HCT116 (cell line): ENCODE measurements around the gene SRSF2. TPM values are rescaled to one million over a fixed set of nuclear protein-coding genes. Genes with fewer than 3 reads are reported as not detected.
A peak's percentile ranks its signal among the peaks of the same experiment; 100 is the strongest.

Experiments used
- ATAC-seq: fragments of 200-7000 bp; cut with Tn5 transposase; 2 replicates; pipeline ENCODE4 v1.9.1; 2020; ENCODE audit warnings: mild to moderate bottlenecking, moderate library complexity
- BruUV-seq: library from RNA; stranded (reverse); fragments of 400-500 nt; replicated peaks from 2 replicates; lab custom pipeline; 2021; lab: Mats Ljungman, UMichigan
- CTCF ChIA-PET: fragments of 300-600 bp; sonication (Branson Sonifier 250); formaldehyde crosslinking; loops from one replicate; lab custom pipeline; 2021; ENCODE audit warnings: antibody characterized with exemption; lab: Charles Lee
- POLR2A ChIA-PET: fragments of 300-600, 350-600 bp; sonication (Branson Sonifier 250); formaldehyde crosslinking; loops from one replicate; lab custom pipeline; 2021; ENCODE audit warnings: antibody characterized with exemption; lab: Charles Lee
- RAD21 ChIA-PET, 2 experiments: fragments of 300-600 bp; sonication (Branson Sonifier 250); formaldehyde crosslinking; loops; one replicate each; lab custom pipeline; 2023; ENCODE audit warnings: low total read pairs in 2 of 2; ENCODE audit not compliant: uncharacterized antibody in 2 of 2, unreplicated experiment in 2 of 2, low non-redundant PET in 1 of 2; lab: Charles Lee
- DNase-seq: peaks from one replicate; pipeline ENCODE4 v3.0.0-alpha.2; 2010; ENCODE audit warnings: low read depth, low spot score
- H2AFZ ChIP-seq: fragments of 200-600 bp; shearing (Covaris generic), sonication (generic); 2 replicates; pipeline ENCODE4 v1.6.1; 2017; ENCODE audit warnings: low read depth, mixed run types, mixed read lengths, antibody characterized with exemption, low read length; ENCODE audit not compliant: poor library complexity, severe bottlenecking
- H3K27ac ChIP-seq: 2 replicates; pipeline ENCODE4 v1.5.1; 2012; ENCODE audit warnings: low read depth, low read length
- H3K27me3 ChIP-seq: fragments of 200-600 bp; sonication (generic); 2 replicates; pipeline ENCODE4 v1.6.1; 2016; ENCODE audit warnings: mixed run types, low read length, mixed read lengths; ENCODE audit not compliant: insufficient read depth
- H3K36me3 ChIP-seq, 2 experiments: fragments of 200-500 bp in 1 of 2; fragments of 200-600 bp in 1 of 2; sonication (Bioruptor generic) in 1 of 2; sonication (generic) in 1 of 2; 2 replicates each; pipeline versions ENCODE4 v1.5.1 to v1.6.1; 2014 to 2016; ENCODE audit warnings: low read length in 2 of 2, inconsistent platforms in 1 of 2, mixed read lengths in 1 of 2, mixed run types in 1 of 2; ENCODE audit not compliant: insufficient read depth in 2 of 2, control insufficient read depth in 1 of 2
- H3K4me1 ChIP-seq, 2 experiments: fragments of 200-600 bp in 1 of 2; sonication (generic) in 1 of 2; 2 replicates each; pipeline versions ENCODE4 v1.5.1 to v1.6.1; 2012 to 2017; ENCODE audit warnings: low read length in 2 of 2, inconsistent platforms in 1 of 2, mild to moderate bottlenecking in 1 of 2, mixed read lengths in 1 of 2, mixed run types in 1 of 2, moderate library complexity in 1 of 2; ENCODE audit not compliant: insufficient read depth in 2 of 2, control insufficient read depth in 1 of 2
- H3K4me2 ChIP-seq: fragments of 200-600 bp; sonication (generic); 2 replicates; pipeline ENCODE4 v1.6.1; 2017; ENCODE audit warnings: mixed run types, low read length, mixed read lengths
- H3K4me3 ChIP-seq, 2 experiments: fragments of 200-600 bp in 1 of 2; sonication (generic) in 1 of 2; replicated peaks in 1 of 2; 2 replicates each; pipeline ENCODE4 v1.5.1; 2011 to 2016; ENCODE audit warnings: low read length in 2 of 2, control low read depth in 1 of 2, low read depth in 1 of 2, mild to moderate bottlenecking in 1 of 2, mixed read lengths in 1 of 2, mixed run types in 1 of 2
- H3K79me2 ChIP-seq: fragments of 200-600 bp; sonication (generic); 2 replicates; pipeline ENCODE4 v1.6.1; 2017; ENCODE audit warnings: mild to moderate bottlenecking, mixed run types, low read length, moderate library complexity, mixed read lengths; ENCODE audit not compliant: insufficient read depth
- H3K9ac ChIP-seq: fragments of 200-600 bp; sonication (generic); 2 replicates; pipeline ENCODE4 v1.6.1; 2016; ENCODE audit warnings: low read length, mixed read lengths
- H3K9me2 ChIP-seq: fragments of 200-600 bp; sonication (generic), shearing (Covaris generic); 2 replicates; pipeline ENCODE4 v1.6.1; 2017; ENCODE audit warnings: mixed run types, mild to moderate bottlenecking, moderate library complexity; ENCODE audit not compliant: insufficient read depth
- H3K9me3 ChIP-seq, 2 experiments: fragments of 200-500 bp in 1 of 2; fragments of 200-600 bp in 1 of 2; sonication (Bioruptor generic) in 1 of 2; sonication (generic) in 1 of 2; 2 replicates each; pipeline ENCODE4 v1.6.1; 2014 to 2017; ENCODE audit warnings: low read length in 2 of 2, mixed read lengths in 2 of 2, inconsistent platforms in 1 of 2, low read depth in 1 of 2, mild to moderate bottlenecking in 1 of 2, mixed run types in 1 of 2, moderate library complexity in 1 of 2; ENCODE audit not compliant: control insufficient read depth in 1 of 2, insufficient read depth in 1 of 2
- H4K20me1 ChIP-seq: fragments of 200-600 bp; sonication (generic), shearing (Covaris generic); 2 replicates; pipeline ENCODE4 v1.6.1; 2017; ENCODE audit warnings: mixed run types, mild to moderate bottlenecking, moderate library complexity; ENCODE audit not compliant: insufficient read depth
- EGR1 ChIP-seq: IDR thresholded peaks from 2 replicates; pipeline ENCODE4 v1.6.1; 2012; ENCODE audit warnings: low read depth
- EZH2 ChIP-seq: fragments of 200-600 bp; sonication (generic); IDR thresholded peaks from 2 replicates; pipeline ENCODE4 v1.6.1; 2017; ENCODE audit warnings: antibody characterized with exemption, mixed run types
- JUND ChIP-seq: IDR thresholded peaks from 2 replicates; pipeline ENCODE4 v1.6.1; 2012
- RAD21 ChIP-seq: IDR thresholded peaks from 2 replicates; pipeline ENCODE4 v1.6.1; 2012; ENCODE audit warnings: low read depth, mild to moderate bottlenecking
- TCF7L2 ChIP-seq: IDR thresholded peaks from 2 replicates; pipeline ENCODE4 v1.7.0; 2011; ENCODE audit warnings: borderline replicate concordance, inconsistent platforms; ENCODE audit not compliant: insufficient read depth, insufficient read length; ENCODE audit errors: extremely low read depth
- intact Hi-C: fragments of 100-400 bp; cut with micrococcal nuclease; formaldehyde crosslinking; loops from 2 replicates; pipeline ENCODE4 v1.10.0; 2022
- total RNA-seq: library from RNA; stranded (reverse); gene quantifications from one replicate; pipeline ENCODE4 v1.2.1, GENCODE V29; 2021; ENCODE audit not compliant: unreplicated experiment
- TF ChIP-seq, protein P1 (sequence below), 3 experiments: fragments of 200-600 bp in 1 of 3; sonication (generic) in 1 of 3; IDR thresholded peaks in 2 of 3; conservative IDR thresholded peaks in 1 of 3; 2 replicates each; pipeline ENCODE4 v1.5.1; 2012 to 2017; ENCODE audit warnings: low read depth in 2 of 3, low read length in 2 of 3, antibody characterized with exemption in 1 of 3, borderline replicate concordance in 1 of 3, control low read depth in 1 of 3, mild to moderate bottlenecking in 1 of 3, mixed read lengths in 1 of 3, mixed run types in 1 of 3, moderate library complexity in 1 of 3; ENCODE audit not compliant: insufficient read depth in 1 of 3
- TF ChIP-seq, protein P2 (sequence below): IDR thresholded peaks from 2 replicates; pipeline ENCODE4 v1.6.1; 2012; ENCODE audit warnings: low read depth
- TF ChIP-seq, protein P3 (sequence below): IDR thresholded peaks from 2 replicates; pipeline ENCODE4 v1.6.1; 2012
- TF ChIP-seq, protein P4 (sequence below): IDR thresholded peaks from 2 replicates; pipeline ENCODE4 v1.6.1; 2012

Gene SRSF2
- total RNA-seq, 1 experiment from 2014 or later = 422 TPM

DNA sequence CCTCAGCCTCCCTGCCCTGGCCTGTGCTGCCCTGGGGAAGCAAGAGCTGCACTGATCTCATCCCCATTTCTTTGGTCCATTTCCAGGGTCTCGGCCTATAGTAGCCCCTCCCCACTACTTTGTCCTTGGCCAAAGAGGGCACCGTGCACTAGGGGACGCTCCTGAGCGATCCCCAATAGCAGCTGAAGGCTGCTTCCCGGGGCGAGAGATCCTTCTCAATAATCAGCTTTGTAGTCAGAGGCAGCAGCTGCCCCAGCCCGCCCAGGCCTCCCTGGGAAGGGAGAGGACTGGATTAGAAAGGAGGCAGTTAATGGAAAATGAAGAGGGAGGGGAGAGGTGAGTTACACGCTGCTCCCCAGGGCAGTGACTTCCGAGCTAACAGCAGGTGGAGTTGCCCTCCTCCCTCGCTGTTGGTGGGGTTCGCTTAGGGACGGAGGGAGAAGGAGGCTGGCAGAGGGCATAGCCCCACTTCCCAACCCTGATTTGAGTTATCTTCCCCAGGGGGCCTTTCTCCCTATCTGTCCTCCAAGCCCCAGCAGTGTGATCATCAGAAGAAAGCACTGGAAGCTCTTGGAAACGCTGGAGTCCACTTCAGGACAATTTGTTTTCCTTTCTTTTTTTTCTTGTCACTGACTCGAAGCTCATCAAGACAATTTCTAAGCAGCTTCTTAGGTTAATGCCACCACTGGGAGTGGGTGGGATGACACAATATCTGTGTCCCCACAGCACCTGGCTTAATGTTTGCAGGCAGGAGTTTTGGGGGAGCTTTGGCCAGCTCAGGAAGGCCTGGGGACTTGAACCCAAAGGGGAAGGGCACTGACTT is 28.9 kb downstream of the SRSF2 start:
- H3K9ac ChIP-seq = no peak overlapping the region
- H3K4me2 ChIP-seq = peak overlapping the region; percentile 92; the same call in 1 of the 2 replicates
- ATAC-seq = no peak
- no peak overlapping the region for H2AFZ ChIP-seq
- H3K27ac ChIP-seq = no peak overlapping the region
- H3K36me3 ChIP-seq = peaks cover under 1 to 3% of the 10 kb centered on the region in 2 experiments; a peak in 2 of 4 replicates
- H3K27me3 ChIP-seq = no peaks in the 10 kb centered on the region
- intact Hi-C loops = no loop called here
- ChIA-PET CTCF (interaction anchor here (1.2 kb wide), 1 partner anchor 27 kb away, joined by 4 read pairs; no protein-coding TSS in a partner anchor), RAD21 (no interaction called here), POLR2A (no interaction called here)
- H3K9me2 ChIP-seq = no peaks in the 10 kb centered on the region
- H4K20me1 ChIP-seq = no peaks in the 10 kb centered on the region
- H3K4me3 ChIP-seq = 0 out of 4 replicates have a peak overlapping the region, but pooled peaks of 1 of the 2 experiments have one; percentile 80
- no peak for DNase-seq
- no TSS peak for BruUV-seq
- no peaks in the 10 kb centered on the region for H3K9me3 ChIP-seq
- peaks cover 28% of the 10 kb centered on the region for H3K79me2 ChIP-seq
- peaks cover 19 to 30% of the 10 kb centered on the region in 2 experiments for H3K4me1 ChIP-seq
- TF ChIP-seq EZH2 = no peak
- TF ChIP-seq, protein P1, sequence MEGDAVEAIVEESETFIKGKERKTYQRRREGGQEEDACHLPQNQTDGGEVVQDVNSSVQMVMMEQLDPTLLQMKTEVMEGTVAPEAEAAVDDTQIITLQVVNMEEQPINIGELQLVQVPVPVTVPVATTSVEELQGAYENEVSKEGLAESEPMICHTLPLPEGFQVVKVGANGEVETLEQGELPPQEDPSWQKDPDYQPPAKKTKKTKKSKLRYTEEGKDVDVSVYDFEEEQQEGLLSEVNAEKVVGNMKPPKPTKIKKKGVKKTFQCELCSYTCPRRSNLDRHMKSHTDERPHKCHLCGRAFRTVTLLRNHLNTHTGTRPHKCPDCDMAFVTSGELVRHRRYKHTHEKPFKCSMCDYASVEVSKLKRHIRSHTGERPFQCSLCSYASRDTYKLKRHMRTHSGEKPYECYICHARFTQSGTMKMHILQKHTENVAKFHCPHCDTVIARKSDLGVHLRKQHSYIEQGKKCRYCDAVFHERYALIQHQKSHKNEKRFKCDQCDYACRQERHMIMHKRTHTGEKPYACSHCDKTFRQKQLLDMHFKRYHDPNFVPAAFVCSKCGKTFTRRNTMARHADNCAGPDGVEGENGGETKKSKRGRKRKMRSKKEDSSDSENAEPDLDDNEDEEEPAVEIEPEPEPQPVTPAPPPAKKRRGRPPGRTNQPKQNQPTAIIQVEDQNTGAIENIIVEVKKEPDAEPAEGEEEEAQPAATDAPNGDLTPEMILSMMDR (IDR thresholded peaks at IDR 0.05 in 2 of 3, conservative IDR thresholded peaks at IDR 0.05 in 1 of 3; ENCODE audit: borderline replicate concordance in 1 of 3, insufficient read depth in 1 of 3, low read depth in 2 of 3, low read length in 2 of 3) = peak in 1 of 3 experiments; percentile 25; a peak in 2 of 6 replicates

DNA sequence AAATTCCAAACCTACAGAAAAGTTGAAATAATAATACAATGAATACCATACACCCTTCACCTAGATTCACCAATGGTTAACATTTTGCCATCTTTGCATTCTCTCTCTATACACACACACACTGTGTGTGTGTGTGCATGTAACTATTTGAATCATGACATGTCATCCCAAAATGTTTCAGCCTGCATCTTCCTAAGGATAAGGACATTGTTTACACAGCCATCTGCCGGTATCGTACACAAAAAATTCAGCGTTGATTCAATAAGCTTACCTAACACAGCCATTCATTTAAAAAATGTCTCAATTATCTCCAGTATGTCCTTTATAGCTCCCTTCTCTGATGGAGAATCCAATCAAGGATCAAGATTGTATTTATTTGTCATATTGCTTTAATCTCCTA is 30.3 kb downstream of the SRSF2 start:
- ATAC-seq = no peak
- Histone ChIP-seq H3K4me3 (no peak overlapping the region), H3K4me1 (peaks cover 19 to 29% of the 10 kb centered on the region in 2 experiments), H3K9ac (no peak overlapping the region), H4K20me1 (no peaks in the 10 kb centered on the region), H3K79me2 (peaks cover 28% of the 10 kb centered on the region), H3K27ac (no peak overlapping the region), H3K4me2 (no peak overlapping the region), H3K9me2 (no peaks in the 10 kb centered on the region), H2AFZ (no peak overlapping the region), H3K27me3 (no peaks in the 10 kb centered on the region), H3K36me3 (no peaks in the 10 kb centered on the region), H3K9me3 (no peaks in the 10 kb centered on the region)
- ChIA-PET CTCF (no interaction called here), RAD21 (no interaction called here), POLR2A (interaction anchor here (0.7 kb wide), 1 partner anchor 268 kb away, joined by 3 read pairs; no protein-coding TSS in a partner anchor)
- intact Hi-C loops = no loop called here
- BruUV-seq = no TSS peak
- no peak for DNase-seq
- TF ChIP-seq, protein P2, sequence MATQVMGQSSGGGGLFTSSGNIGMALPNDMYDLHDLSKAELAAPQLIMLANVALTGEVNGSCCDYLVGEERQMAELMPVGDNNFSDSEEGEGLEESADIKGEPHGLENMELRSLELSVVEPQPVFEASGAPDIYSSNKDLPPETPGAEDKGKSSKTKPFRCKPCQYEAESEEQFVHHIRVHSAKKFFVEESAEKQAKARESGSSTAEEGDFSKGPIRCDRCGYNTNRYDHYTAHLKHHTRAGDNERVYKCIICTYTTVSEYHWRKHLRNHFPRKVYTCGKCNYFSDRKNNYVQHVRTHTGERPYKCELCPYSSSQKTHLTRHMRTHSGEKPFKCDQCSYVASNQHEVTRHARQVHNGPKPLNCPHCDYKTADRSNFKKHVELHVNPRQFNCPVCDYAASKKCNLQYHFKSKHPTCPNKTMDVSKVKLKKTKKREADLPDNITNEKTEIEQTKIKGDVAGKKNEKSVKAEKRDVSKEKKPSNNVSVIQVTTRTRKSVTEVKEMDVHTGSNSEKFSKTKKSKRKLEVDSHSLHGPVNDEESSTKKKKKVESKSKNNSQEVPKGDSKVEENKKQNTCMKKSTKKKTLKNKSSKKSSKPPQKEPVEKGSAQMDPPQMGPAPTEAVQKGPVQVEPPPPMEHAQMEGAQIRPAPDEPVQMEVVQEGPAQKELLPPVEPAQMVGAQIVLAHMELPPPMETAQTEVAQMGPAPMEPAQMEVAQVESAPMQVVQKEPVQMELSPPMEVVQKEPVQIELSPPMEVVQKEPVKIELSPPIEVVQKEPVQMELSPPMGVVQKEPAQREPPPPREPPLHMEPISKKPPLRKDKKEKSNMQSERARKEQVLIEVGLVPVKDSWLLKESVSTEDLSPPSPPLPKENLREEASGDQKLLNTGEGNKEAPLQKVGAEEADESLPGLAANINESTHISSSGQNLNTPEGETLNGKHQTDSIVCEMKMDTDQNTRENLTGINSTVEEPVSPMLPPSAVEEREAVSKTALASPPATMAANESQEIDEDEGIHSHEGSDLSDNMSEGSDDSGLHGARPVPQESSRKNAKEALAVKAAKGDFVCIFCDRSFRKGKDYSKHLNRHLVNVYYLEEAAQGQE = no peak
- TF ChIP-seq EGR1 = no peak
- TF ChIP-seq, protein P3, sequence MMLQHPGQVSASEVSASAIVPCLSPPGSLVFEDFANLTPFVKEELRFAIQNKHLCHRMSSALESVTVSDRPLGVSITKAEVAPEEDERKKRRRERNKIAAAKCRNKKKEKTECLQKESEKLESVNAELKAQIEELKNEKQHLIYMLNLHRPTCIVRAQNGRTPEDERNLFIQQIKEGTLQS = no peak
- TF ChIP-seq, protein P4, sequence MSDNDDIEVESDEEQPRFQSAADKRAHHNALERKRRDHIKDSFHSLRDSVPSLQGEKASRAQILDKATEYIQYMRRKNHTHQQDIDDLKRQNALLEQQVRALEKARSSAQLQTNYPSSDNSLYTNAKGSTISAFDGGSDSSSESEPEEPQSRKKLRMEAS = no peak
- TF ChIP-seq RAD21 = no peak
- TF ChIP-seq TCF7L2 = no peak
- no peak for TF ChIP-seq JUND
